Breast epithelium (tissue), 3 donors: ENCODE data around the gene TSN.
"Not testable (repeated sequence)": the region's sequence is repeated elsewhere in the genome, so short reads cannot be mapped to it uniquely, and the experiment has no call there.

Experiments
- POLR2A ChIP-seq: fragments of 450-650 bp; IDR thresholded peaks from one replicate; pipeline ENCODE4 v1.6.1; 2016; ENCODE audit warnings: antibody characterized with exemption, mild to moderate bottlenecking, moderate library complexity
- POLR2AphosphoS5 ChIP-seq, 3 donors: sonication (generic); formaldehyde crosslinking; IDR thresholded peaks; one replicate each; pipeline ENCODE4 v1.6.1; 2017; ENCODE audit warnings: antibody characterized with exemption in 3 of 3
- TF ChIP-seq, protein P1 (sequence below), 3 donors: fragments of 450-650 bp; IDR thresholded peaks; one replicate each; pipeline ENCODE4 v1.5.1; 2016 to 2017; ENCODE audit warnings: antibody characterized with exemption in 3 of 3, mild to moderate bottlenecking in 3 of 3, moderate library complexity in 3 of 3

DNA sequence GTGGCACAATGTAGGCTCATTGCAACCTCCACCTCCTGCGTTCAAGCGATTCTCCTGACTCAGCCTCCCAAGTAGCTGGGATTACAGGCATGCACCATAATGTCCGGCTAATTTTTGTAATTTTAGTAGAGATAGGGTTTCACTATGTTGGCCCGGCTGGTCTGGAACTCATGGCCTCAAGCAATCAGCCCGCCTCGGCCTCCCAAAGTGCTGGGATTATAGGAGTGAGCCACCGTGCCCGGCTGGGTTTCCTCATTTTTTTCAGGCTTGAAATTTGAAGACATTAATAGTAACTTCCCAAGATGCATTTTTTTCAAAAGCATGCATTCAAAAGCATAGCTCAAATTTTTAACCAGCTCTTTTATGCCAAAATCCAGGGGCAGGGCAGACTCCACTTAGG lies 52.3 kb downstream of the TSN start:
- TF ChIP-seq, protein P1, sequence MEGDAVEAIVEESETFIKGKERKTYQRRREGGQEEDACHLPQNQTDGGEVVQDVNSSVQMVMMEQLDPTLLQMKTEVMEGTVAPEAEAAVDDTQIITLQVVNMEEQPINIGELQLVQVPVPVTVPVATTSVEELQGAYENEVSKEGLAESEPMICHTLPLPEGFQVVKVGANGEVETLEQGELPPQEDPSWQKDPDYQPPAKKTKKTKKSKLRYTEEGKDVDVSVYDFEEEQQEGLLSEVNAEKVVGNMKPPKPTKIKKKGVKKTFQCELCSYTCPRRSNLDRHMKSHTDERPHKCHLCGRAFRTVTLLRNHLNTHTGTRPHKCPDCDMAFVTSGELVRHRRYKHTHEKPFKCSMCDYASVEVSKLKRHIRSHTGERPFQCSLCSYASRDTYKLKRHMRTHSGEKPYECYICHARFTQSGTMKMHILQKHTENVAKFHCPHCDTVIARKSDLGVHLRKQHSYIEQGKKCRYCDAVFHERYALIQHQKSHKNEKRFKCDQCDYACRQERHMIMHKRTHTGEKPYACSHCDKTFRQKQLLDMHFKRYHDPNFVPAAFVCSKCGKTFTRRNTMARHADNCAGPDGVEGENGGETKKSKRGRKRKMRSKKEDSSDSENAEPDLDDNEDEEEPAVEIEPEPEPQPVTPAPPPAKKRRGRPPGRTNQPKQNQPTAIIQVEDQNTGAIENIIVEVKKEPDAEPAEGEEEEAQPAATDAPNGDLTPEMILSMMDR (IDR thresholded peaks at IDR 0.05), result not testable (repeated sequence)
- TF ChIP-seq POLR2AphosphoS5 (IDR thresholded peaks at IDR 0.05); POLR2A: not testable (repeated sequence)
